GM19438 (cell line): ENCODE results near the gene PLXNB3.

ENCODE experiments used
- ATAC-seq: cut with Tn5 transposase; IDR thresholded peaks from one replicate; pipeline ENCODE4 v1.9.1; 2021; ENCODE audit warnings: low read depth; ENCODE audit not compliant: unreplicated experiment

The PLXNB3 gene

GRCh38 chrX:153784325-153784967 lies 20.4 kb downstream of the PLXNB3 start:
- ATAC-seq, result no peak

DNA sequence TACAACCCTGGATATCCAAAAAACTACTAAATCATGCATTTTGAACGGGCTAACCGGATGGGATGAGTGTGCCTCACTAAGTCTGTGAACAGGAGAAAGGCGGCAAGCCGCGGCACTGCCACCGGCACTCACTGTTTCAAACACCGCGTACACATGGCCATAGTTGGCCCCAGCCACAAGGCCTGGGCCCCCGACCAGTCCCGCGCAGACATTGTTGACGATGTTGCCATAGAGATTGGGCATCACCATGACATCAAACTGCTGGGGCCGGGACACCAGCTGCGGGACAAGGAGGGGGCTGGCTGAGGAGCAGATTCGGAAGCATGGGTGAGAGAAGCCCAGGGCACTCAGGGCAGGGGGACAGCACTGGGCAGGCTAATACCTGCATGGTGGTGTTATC lies 22.6 kb downstream of the PLXNB3 start:
- no peak for ATAC-seq

DNA sequence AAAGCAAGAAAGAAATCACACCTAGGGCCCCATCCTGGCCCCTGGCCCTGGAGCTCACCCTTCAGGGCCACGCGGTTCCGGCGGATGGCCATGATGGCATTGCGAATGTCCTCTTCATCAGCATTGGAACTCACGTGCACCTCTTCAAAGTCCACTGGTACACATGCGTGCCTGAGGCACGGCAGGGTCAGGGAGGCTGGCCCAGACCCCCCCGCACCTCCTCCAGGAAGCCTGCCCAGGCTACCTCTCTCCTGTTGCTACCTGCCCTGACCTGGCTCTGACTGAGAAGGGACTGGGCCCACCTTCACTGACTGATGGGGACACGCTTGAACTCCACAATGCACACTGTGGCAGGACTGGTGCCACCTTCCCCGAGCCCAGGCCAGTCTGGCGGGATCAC lies 25.6 kb downstream of the PLXNB3 start:
- no peak for ATAC-seq

GRCh38 chrX:153791104-153791852 lies 27.2 kb downstream of the PLXNB3 start:
- no peak for ATAC-seq

DNA sequence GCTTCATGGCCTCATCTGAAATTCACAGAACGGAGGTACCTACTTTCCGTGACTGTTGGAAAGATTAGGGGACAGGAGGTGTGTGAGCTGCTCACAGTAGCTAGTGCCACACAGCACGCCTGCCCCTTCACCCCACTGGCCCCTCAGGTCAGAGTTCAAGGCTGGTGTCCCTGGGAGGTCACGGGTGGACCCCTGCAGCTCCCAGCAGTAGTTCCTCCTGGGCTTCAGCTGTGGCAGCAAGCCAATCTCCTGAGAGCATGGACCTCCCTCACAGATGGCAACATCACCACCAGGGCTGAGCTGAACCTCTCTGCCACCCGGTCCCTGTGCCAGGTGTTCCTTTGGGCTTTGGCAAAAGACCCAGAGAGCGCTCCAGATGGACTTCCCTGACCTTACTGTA lies 28.3 kb downstream of the PLXNB3 start:
- no peak for ATAC-seq

DNA sequence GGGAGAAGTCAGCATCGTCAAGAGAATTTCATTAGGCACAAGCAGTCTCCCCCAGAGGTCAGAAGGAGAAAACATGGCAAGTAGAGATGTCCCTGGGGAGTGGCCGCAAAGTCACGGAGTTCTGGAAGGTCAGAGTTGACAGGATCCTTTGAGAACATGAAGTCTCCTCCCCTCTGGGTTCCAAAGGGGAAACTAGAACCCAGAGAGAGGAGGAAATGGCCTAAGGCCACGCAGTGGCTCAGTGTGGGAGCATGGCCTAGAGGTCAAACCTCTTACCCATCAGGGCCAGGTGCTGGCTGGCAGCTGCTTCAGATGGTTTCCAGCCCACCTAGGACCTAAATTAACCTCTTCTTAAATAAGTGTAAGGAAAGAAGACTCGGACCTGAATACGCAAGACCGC lies 29.2 kb downstream of the PLXNB3 start:
- ATAC-seq, result no peak

- peak; percentile 86 for ATAC-seq
Observed at GRCh38 chrX:153794018-153794896, 30.2 kb downstream of the PLXNB3 start, which contains the start of the genes IDH3G and SSR4. IDH3G (minus strand) TSS chrX:153794375; CDS start chrX:153794326, 49 bp downstream. SSR4 (plus strand) TSS chrX:153794668; CDS start chrX:153794688, 20 bp downstream.

- ATAC-seq, result no peak
Observed at GRCh38 chrX:153794897-153795816, 31.1 kb downstream of the PLXNB3 start.

- no peak for ATAC-seq
Observed at GRCh38 chrX:153797415-153798015, 33.5 kb downstream of the PLXNB3 start.

DNA sequence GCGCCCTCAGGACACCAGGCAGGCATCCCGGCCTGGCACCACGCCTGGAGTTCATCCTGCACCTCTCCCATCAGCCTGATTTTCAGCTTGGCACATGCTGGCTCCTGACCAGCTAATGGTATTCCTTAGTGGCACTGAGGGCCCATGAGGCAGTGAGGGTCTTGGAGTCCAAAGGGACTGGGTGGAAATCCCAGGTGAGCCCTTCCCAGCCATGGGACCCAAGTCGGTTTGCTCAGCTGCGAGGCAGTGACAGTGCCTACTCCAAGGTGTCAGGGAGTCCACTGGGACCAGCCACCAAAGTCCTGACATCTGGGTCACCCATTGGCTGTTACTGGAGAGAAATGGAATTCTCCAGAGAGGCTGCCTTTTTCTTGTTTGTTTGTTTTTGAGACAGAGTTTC lies 35.3 kb downstream of the PLXNB3 start:
- no peak for ATAC-seq

GRCh38 chrX:153800177-153800722 lies 36.2 kb downstream of the PLXNB3 start:
- no peak for ATAC-seq

GRCh38 chrX:153800746-153801145 lies 36.7 kb downstream of the PLXNB3 start:
- no peak for ATAC-seq

DNA sequence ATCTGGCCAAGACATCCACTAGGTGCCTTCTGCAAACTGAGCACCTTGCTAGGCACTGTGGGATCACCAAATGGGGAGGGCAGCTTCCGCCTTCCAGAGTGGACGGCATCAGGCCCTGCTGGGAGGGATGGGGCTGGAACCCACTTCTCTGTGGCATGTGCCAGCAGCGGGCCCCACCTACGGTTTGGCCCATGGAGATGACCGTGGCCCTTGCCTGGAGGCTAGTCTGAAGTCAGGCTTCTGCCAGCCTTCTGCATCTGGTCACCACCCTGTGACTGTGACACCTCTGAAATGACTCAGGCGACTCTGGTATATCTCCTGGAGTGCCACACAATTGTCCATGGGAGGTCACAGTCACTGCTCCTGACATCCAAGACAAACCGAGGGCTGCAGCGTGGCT lies 37.6 kb downstream of the PLXNB3 start:
- ATAC-seq, result no peak

- ATAC-seq, result no peak
Observed at GRCh38 chrX:153802513-153803045, 38.5 kb downstream of the PLXNB3 start.

GRCh38 chrX:153803211-153804099 lies 39.4 kb downstream of the PLXNB3 start:
- ATAC-seq, result no peak

GRCh38 chrX:153804100-153804595 lies 40.1 kb downstream of the PLXNB3 start:
- ATAC-seq, result no peak

DNA sequence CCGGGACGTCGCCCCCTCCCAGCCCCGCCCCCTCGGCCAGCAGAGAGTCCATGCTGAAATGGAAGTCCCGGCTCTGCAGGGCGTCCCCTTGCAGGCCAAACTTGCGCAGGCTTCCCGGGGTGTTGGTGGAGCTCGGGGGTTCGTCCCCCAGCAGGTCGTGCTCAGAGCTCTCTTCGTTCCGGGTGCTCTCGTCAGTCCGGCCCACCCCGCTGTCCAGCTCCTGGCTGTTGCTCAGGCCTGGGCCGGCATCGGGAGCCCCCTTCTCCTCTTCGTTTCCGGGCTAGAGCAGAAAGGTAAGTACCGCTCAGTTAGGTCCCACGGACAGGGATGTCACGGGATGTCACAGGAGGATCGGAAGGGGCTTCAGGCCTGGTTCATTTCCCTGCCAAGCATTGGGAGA lies 40.6 kb downstream of the PLXNB3 start:
- ATAC-seq, result no peak

DNA sequence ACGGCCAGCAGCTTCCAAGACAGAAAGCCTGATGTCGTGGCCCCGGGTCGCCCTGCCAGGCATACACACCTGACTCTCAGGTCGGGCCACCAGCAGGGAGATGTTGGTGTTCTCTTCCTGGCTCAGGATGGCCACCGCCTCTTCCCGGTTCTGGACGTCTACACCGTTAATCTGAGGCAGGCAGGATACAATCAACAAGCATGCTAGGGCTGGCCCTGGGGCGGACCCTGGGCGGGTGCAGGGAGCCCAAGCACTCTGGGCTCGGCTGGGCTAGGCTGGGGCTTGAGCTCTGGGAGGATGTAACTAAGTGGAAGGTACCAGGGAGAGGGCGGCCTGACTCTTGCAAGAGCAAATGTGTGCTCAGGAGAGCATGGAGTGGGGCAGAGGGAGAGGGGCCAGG lies 41.4 kb downstream of the PLXNB3 start:
- no peak for ATAC-seq
